ENCODE results near the gene CTNNA2.

The CTNNA2 gene

GRCh38 chr2:79874015-79874414 lies 361.2 kb downstream of the CTNNA2 start:
- WGBS, 2 donors (ENCODE audit: extremely low coverage in 2 of 2, insufficient read length in 2 of 2, insufficient replicate concordance in 1 of 2) = no CpG with 5 or more reads among the region's 18 CpGs
- no peak overlapping the region for H4K91ac ChIP-seq (ENCODE audit: low read depth, low read length, poor library complexity)

GRCh38 chr2:79876430-79876829 lies 363.6 kb downstream of the CTNNA2 start:
- H3K27me3 ChIP-seq (ENCODE audit: control insufficient read depth in 3 of 3, insufficient read depth in 3 of 3, low read depth in 1 of 3, low read length in 3 of 3) = no peaks in the 10 kb centered on the region
- H3K18ac ChIP-seq (ENCODE audit: low read length) = no peak overlapping the region
- no peak overlapping the region for H2BK12ac ChIP-seq (ENCODE audit: low read length)
- H3K23ac ChIP-seq (ENCODE audit: low read depth, low read length, poor library complexity) = no peak overlapping the region
- WGBS, 2 donors (ENCODE audit: extremely low coverage in 2 of 2, insufficient read length in 2 of 2, insufficient replicate concordance in 1 of 2) = no CpG with 5 or more reads among the region's 3 CpGs
- H2AFZ ChIP-seq (ENCODE audit: low read length) = no peak overlapping the region
- H3K4me2 ChIP-seq (ENCODE audit: insufficient read depth, low read length, poor library complexity, severe bottlenecking) = no peak overlapping the region
- DNase-seq (ENCODE audit: low spot score) = peak; percentile 4
- no peak overlapping the region for H3K4ac ChIP-seq (ENCODE audit: low read length)
- no peak overlapping the region for H3K27ac ChIP-seq (replicated peaks; ENCODE audit: low read length)
- H2AK5ac ChIP-seq (ENCODE audit: low read depth, low read length) = no peak overlapping the region
- peaks cover 0 to 2% of the 10 kb centered on the region in 2 donors for H3K36me3 ChIP-seq (replicated peaks in 1 of 2; ENCODE audit: control insufficient read depth in 2 of 2, insufficient read depth in 2 of 2, low read length in 2 of 2)
- no peak overlapping the region for H3K4me3 ChIP-seq (ENCODE audit: low read length in 2 of 2)
- no peak overlapping the region for H2BK5ac ChIP-seq (ENCODE audit: low read length)
- H3K9me3 ChIP-seq (replicated peaks in 1 of 2; ENCODE audit: control insufficient read depth in 2 of 2, insufficient read depth in 1 of 2, low read depth in 1 of 2, low read length in 2 of 2) = no peaks in the 10 kb centered on the region
- H3K9ac ChIP-seq (ENCODE audit: low read depth, low read length, poor library complexity) = no peak overlapping the region
- H3K4me1 ChIP-seq (ENCODE audit: control insufficient read depth in 2 of 2, insufficient read depth in 1 of 2, low read depth in 1 of 2, low read length in 2 of 2) = no peaks in the 10 kb centered on the region
- no peak overlapping the region for H4K8ac ChIP-seq (ENCODE audit: low read depth, low read length)
- no peak overlapping the region for H3K14ac ChIP-seq (ENCODE audit: low read length)
- no peaks in the 10 kb centered on the region for H3K79me1 ChIP-seq (ENCODE audit: low read depth, low read length)
- H2BK15ac ChIP-seq (ENCODE audit: low read length) = no peak overlapping the region
- H4K91ac ChIP-seq (ENCODE audit: low read depth, low read length, poor library complexity) = no peak overlapping the region
- no peak overlapping the region for H2BK120ac ChIP-seq (ENCODE audit: low read depth, low read length)

More at GRCh38 chr2:79874015-79874414, 361.2 kb downstream of the CTNNA2 start:
- Histone ChIP-seq H3K9me3 (replicated peaks in 1 of 2; ENCODE audit: control insufficient read depth in 2 of 2, insufficient read depth in 1 of 2, low read depth in 1 of 2, low read length in 2 of 2) (no peaks in the 10 kb centered on the region), H2BK120ac (ENCODE audit: low read depth, low read length) (no peak overlapping the region), H2BK12ac (ENCODE audit: low read length) (no peak overlapping the region), H3K27me3 (ENCODE audit: control insufficient read depth in 3 of 3, insufficient read depth in 3 of 3, low read depth in 1 of 3, low read length in 3 of 3) (no peaks in the 10 kb centered on the region), H3K79me1 (ENCODE audit: low read depth, low read length) (peaks cover 1% of the 10 kb centered on the region), H3K23ac (ENCODE audit: low read depth, low read length, poor library complexity) (peak overlapping the region; percentile 44), H3K4me3 (ENCODE audit: low read length in 2 of 2) (no peak overlapping the region), H3K27ac (replicated peaks; ENCODE audit: low read length) (no peak overlapping the region), H4K8ac (ENCODE audit: low read depth, low read length) (no peak overlapping the region), H2AFZ (ENCODE audit: low read length) (no peak overlapping the region), H3K18ac (ENCODE audit: low read length) (no peak overlapping the region), H3K14ac (ENCODE audit: low read length) (no peak overlapping the region), H3K4ac (ENCODE audit: low read length) (peak overlapping the region; percentile 66), H2BK5ac (ENCODE audit: low read length) (no peak overlapping the region), H2AK5ac (ENCODE audit: low read depth, low read length) (no peak overlapping the region), H3K4me2 (ENCODE audit: insufficient read depth, low read length, poor library complexity, severe bottlenecking) (no peak overlapping the region), H3K36me3 (replicated peaks in 1 of 2; ENCODE audit: control insufficient read depth in 2 of 2, insufficient read depth in 2 of 2, low read length in 2 of 2) (peaks cover 0 to 4% of the 10 kb centered on the region in 2 donors), H3K9ac (ENCODE audit: low read depth, low read length, poor library complexity) (no peak overlapping the region), H3K4me1 (ENCODE audit: control insufficient read depth in 2 of 2, insufficient read depth in 1 of 2, low read depth in 1 of 2, low read length in 2 of 2) (no peaks in the 10 kb centered on the region), H2BK15ac (ENCODE audit: low read length) (no peak overlapping the region)
- no peak for DNase-seq (ENCODE audit: low spot score)

- no peak overlapping the region for H2BK5ac ChIP-seq (ENCODE audit: low read length)
- H3K18ac ChIP-seq (ENCODE audit: low read length) = no peak overlapping the region
- H3K4me1 ChIP-seq (ENCODE audit: control insufficient read depth in 2 of 2, insufficient read depth in 1 of 2, low read depth in 1 of 2, low read length in 2 of 2) = peaks cover 0 to 1% of the 10 kb centered on the region in 2 donors
- no peak overlapping the region for H4K8ac ChIP-seq (ENCODE audit: low read depth, low read length)
- H3K4me3 ChIP-seq (ENCODE audit: low read length in 2 of 2) = no peak overlapping the region
- H2BK12ac ChIP-seq (ENCODE audit: low read length) = no peak overlapping the region
- no peak overlapping the region for H2AK5ac ChIP-seq (ENCODE audit: low read depth, low read length)
- no peaks in the 10 kb centered on the region for H3K36me3 ChIP-seq (replicated peaks in 1 of 2; ENCODE audit: control insufficient read depth in 2 of 2, insufficient read depth in 2 of 2, low read length in 2 of 2)
- no peak overlapping the region for H3K9ac ChIP-seq (ENCODE audit: low read depth, low read length, poor library complexity)
- no peak overlapping the region for H4K91ac ChIP-seq (ENCODE audit: low read depth, low read length, poor library complexity)
- H3K4ac ChIP-seq (ENCODE audit: low read length) = no peak overlapping the region
- no peak overlapping the region for H3K4me2 ChIP-seq (ENCODE audit: insufficient read depth, low read length, poor library complexity, severe bottlenecking)
- H3K14ac ChIP-seq (ENCODE audit: low read length) = no peak overlapping the region
- peaks cover 0 to 5% (median 0%) of the 10 kb centered on the region in 3 experiments for H3K27me3 ChIP-seq (ENCODE audit: control insufficient read depth in 3 of 3, insufficient read depth in 3 of 3, low read depth in 1 of 3, low read length in 3 of 3)
- H3K9me3 ChIP-seq (replicated peaks in 1 of 2; ENCODE audit: control insufficient read depth in 2 of 2, insufficient read depth in 1 of 2, low read depth in 1 of 2, low read length in 2 of 2) = no peaks in the 10 kb centered on the region
- no peak overlapping the region for H2BK120ac ChIP-seq (ENCODE audit: low read depth, low read length)
- no peak for DNase-seq (ENCODE audit: low spot score)
- H2BK15ac ChIP-seq (ENCODE audit: low read length) = no peak overlapping the region
- no peaks in the 10 kb centered on the region for H3K79me1 ChIP-seq (ENCODE audit: low read depth, low read length)
- no peak overlapping the region for H2AFZ ChIP-seq (ENCODE audit: low read length)
- H3K27ac ChIP-seq (replicated peaks; ENCODE audit: low read length) = no peak overlapping the region
- no peak overlapping the region for H3K23ac ChIP-seq (ENCODE audit: low read depth, low read length, poor library complexity)
- no CpG with 5 or more reads among the region's 6 CpGs for WGBS, 2 donors (ENCODE audit: extremely low coverage in 2 of 2, insufficient read length in 2 of 2, insufficient replicate concordance in 1 of 2)
Measured at GRCh38 chr2:79882548-79882947, 369.7 kb downstream of the CTNNA2 start.

GRCh38 chr2:79887747-79888374 lies 375.0 kb downstream of the CTNNA2 start:
- Histone ChIP-seq H2AFZ (ENCODE audit: low read length) (no peak overlapping the region), H3K9ac (ENCODE audit: low read depth, low read length, poor library complexity) (no peak overlapping the region), H3K4ac (ENCODE audit: low read length) (no peak overlapping the region), H4K8ac (ENCODE audit: low read depth, low read length) (no peak overlapping the region), H3K27me3 (ENCODE audit: control insufficient read depth in 3 of 3, insufficient read depth in 3 of 3, low read depth in 1 of 3, low read length in 3 of 3) (peaks cover 0 to 5% (median 0%) of the 10 kb centered on the region in 3 experiments), H3K18ac (ENCODE audit: low read length) (no peak overlapping the region), H3K14ac (ENCODE audit: low read length) (no peak overlapping the region), H4K91ac (ENCODE audit: low read depth, low read length, poor library complexity) (no peak overlapping the region), H3K27ac (replicated peaks; ENCODE audit: low read length) (no peak overlapping the region), H3K9me3 (replicated peaks in 1 of 2; ENCODE audit: control insufficient read depth in 2 of 2, insufficient read depth in 1 of 2, low read depth in 1 of 2, low read length in 2 of 2) (no peaks in the 10 kb centered on the region), H2BK12ac (ENCODE audit: low read length) (no peak overlapping the region), H3K4me1 (ENCODE audit: control insufficient read depth in 2 of 2, insufficient read depth in 1 of 2, low read depth in 1 of 2, low read length in 2 of 2) (peaks cover 0 to 1% of the 10 kb centered on the region in 2 donors), H3K4me3 (ENCODE audit: low read length in 2 of 2) (no peak overlapping the region), H3K23ac (ENCODE audit: low read depth, low read length, poor library complexity) (no peak overlapping the region), H2BK5ac (ENCODE audit: low read length) (no peak overlapping the region), H3K36me3 (replicated peaks in 1 of 2; ENCODE audit: control insufficient read depth in 2 of 2, insufficient read depth in 2 of 2, low read length in 2 of 2) (no peaks in the 10 kb centered on the region), H2BK120ac (ENCODE audit: low read depth, low read length) (no peak overlapping the region), H3K4me2 (ENCODE audit: insufficient read depth, low read length, poor library complexity, severe bottlenecking) (no peak overlapping the region), H2AK5ac (ENCODE audit: low read depth, low read length) (no peak overlapping the region), H2BK15ac (ENCODE audit: low read length) (no peak overlapping the region), H3K79me1 (ENCODE audit: low read depth, low read length) (no peaks in the 10 kb centered on the region)
- no CpG with 5 or more reads among the region's 7 CpGs for WGBS, 2 donors (ENCODE audit: extremely low coverage in 2 of 2, insufficient read length in 2 of 2, insufficient replicate concordance in 1 of 2)
- DNase-seq (ENCODE audit: low spot score) = peak; percentile 62
